ENCODE results near the gene RAI14. TPM values are rescaled to one million over a fixed set of nuclear protein-coding genes. Genes with fewer than 3 reads are reported as not detected.

The RAI14 gene
- total RNA-seq, 2 experiments from 2014 or later: 1.1 to 2.3 TPM

DNA sequence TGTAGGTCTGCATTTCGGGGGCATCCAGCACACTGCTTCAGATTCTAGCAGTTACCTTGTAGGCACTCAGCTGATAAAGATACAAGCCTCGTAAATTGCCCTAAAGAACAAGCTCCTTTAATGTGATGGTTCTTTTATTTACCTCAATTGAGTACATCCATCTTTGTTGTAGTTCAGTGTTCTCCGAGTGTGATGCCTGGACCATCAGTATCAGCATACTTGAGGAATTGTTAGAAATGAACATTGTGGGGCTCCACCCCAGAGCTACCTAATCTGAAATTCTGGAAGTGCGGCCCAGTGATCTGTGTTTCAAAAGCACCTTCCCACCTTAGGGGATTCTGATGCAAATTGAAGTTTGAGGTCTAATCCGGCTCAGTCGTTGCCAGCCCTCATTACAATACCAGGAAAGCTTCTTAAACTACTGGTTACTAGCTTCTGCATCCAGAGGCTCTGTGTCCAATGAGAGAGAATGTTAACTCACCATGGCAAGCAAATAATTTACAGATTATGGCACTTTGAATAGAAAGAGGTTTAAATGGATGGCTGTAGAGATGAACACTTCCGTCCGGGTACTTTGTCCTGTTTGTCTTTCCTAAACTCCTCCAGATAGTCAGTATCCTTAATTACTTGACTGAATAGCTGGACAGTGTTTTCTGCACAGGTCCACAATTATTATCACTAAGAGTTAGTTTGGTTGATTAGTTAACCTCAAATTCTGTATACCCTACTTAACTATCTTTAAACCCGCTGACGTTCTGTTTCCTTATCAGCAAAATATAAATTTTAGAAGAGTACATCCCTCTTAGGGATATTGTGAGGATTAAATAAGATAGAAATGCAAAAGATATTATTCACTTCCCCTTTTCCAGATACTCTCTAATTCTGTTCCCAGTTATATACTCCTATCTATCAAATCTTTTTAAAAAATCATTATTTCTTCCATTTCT is 47.9 kb downstream of the RAI14 start:
- ChIA-PET CTCF (interaction anchor here (1.3 kb wide), 1 partner anchor 181 kb away, joined by 6 read pairs; no protein-coding TSS in a partner anchor), POLR2A (interaction anchor here (1.6 kb wide), 1 partner anchor 11 kb away, joined by 4 read pairs; no protein-coding TSS in a partner anchor)
- Mint-ChIP-seq H3K36me3 (ENCODE audit: low read depth) (no peaks in the 10 kb centered on the region), H3K4me1 (ENCODE audit: low read depth) (no peaks in the 10 kb centered on the region), H3K27me3 (peaks cover 2% of the 10 kb centered on the region), H3K4me3 (no peak overlapping the region), H3K9me3 (no peaks in the 10 kb centered on the region), H3K27ac (no peak overlapping the region)
- intact Hi-C loops (cut with micrococcal nuclease): no loop called here
- ATAC-seq: no peak
- TF ChIP-seq, protein P1, sequence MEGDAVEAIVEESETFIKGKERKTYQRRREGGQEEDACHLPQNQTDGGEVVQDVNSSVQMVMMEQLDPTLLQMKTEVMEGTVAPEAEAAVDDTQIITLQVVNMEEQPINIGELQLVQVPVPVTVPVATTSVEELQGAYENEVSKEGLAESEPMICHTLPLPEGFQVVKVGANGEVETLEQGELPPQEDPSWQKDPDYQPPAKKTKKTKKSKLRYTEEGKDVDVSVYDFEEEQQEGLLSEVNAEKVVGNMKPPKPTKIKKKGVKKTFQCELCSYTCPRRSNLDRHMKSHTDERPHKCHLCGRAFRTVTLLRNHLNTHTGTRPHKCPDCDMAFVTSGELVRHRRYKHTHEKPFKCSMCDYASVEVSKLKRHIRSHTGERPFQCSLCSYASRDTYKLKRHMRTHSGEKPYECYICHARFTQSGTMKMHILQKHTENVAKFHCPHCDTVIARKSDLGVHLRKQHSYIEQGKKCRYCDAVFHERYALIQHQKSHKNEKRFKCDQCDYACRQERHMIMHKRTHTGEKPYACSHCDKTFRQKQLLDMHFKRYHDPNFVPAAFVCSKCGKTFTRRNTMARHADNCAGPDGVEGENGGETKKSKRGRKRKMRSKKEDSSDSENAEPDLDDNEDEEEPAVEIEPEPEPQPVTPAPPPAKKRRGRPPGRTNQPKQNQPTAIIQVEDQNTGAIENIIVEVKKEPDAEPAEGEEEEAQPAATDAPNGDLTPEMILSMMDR (IDR thresholded peaks at IDR 0.05): no peak
- DNase-seq: no peak

DNA sequence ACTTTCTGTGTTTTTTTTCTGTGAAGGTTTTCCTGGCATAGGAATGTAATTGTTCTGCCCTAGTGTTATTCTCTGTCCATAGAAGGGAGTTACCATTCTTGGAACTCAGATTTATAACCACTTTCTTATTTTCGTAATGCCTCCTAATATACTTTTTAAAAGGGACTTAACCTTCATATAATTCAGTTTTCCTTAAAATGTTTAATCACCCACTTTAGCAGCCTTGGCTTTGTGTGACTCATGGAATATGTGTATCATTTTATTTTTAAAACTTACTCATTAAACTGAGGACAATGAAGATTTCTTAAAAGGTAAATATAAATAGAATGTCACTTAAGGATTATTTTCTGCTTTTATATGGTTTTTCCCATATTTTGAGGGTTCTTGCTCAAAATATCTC is 50.0 kb downstream of the RAI14 start:
- CTCF ChIA-PET: no interaction called here
- no peak for ATAC-seq
- intact Hi-C loops (cut with micrococcal nuclease): no loop called here

DNA sequence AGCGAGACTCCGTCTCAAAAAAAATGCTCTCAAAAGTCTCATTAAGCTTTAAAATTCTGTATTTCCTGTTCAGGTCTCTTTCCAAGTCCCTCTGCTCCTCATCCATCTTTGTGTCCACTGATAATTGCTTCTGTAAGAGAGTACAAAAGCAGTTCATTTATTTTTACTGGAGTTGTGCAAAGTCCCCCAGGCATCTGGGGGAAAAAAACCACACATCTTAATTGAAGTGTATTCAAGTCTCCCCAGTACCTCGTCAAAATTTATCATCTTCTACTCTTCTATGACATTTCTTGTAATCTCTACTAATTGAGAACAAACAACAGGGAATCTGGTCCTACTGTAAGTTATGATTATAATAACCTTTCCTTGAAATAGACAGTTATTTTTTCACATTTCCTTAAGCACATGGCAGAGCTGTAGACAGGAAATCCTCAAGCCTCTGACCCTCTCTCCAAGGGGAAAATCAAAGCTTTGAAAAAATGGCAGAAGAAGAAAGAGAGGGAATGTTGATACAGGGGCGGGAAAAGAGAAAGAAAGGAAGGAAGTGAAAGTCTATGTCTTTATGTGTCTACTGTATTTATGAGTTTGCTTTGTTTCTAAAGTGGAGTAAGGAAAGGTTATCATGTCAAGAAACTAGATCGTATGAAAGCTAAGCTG is 51.5 kb downstream of the RAI14 start:
- no peaks in the 10 kb centered on the region for H3K4me1 Mint-ChIP-seq (ENCODE audit: low read depth)
- intact Hi-C loops (cut with micrococcal nuclease): no loop called here
- TF ChIP-seq, protein P1 (IDR thresholded peaks at IDR 0.05): no peak
- no peak for DNase-seq
- H3K4me3 Mint-ChIP-seq: no peak overlapping the region
- H3K36me3 Mint-ChIP-seq (ENCODE audit: low read depth): no peaks in the 10 kb centered on the region
- POLR2A ChIA-PET: no interaction called here
- H3K27me3 Mint-ChIP-seq: peaks cover 2% of the 10 kb centered on the region
- no peaks in the 10 kb centered on the region for H3K9me3 Mint-ChIP-seq
- no peak for ATAC-seq
- CTCF ChIA-PET: no interaction called here
- no peak overlapping the region for H3K27ac Mint-ChIP-seq

More for the DNA sequence above, 50.0 kb downstream of the RAI14 start:
- no peak overlapping the region for H3K27ac Mint-ChIP-seq
- POLR2A ChIA-PET: no interaction called here
- no peaks in the 10 kb centered on the region for H3K9me3 Mint-ChIP-seq
- peaks cover 2% of the 10 kb centered on the region for H3K27me3 Mint-ChIP-seq
- TF ChIP-seq, protein P1 (IDR thresholded peaks at IDR 0.05): no peak
- no peak for DNase-seq
- H3K36me3 Mint-ChIP-seq (ENCODE audit: low read depth): no peaks in the 10 kb centered on the region
- H3K4me3 Mint-ChIP-seq: no peak overlapping the region
- H3K4me1 Mint-ChIP-seq (ENCODE audit: low read depth): no peaks in the 10 kb centered on the region

DNA sequence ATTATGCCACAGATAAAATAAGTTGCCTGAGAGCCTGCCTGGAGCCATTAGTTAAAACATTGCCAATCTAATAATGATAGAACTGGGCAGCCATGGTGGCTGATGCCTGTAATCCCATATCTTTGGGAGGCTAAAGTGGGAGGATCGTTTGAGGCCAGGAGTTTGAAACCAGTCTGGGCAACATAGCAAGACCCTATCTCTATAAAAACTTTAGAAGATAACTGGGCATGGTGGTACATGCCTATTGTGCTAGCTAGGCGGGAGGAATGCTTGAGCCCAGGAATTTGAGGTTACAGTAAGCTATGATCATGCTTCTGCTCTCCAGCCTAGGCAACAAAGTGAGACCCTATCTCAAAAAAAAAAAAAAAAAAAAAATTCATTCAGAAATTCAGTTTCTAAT is 52.6 kb downstream of the RAI14 start:
- Mint-ChIP-seq H3K36me3 (ENCODE audit: low read depth) (no peaks in the 10 kb centered on the region), H3K27ac (no peak overlapping the region), H3K9me3 (no peaks in the 10 kb centered on the region), H3K4me3 (no peak overlapping the region), H3K27me3 (peaks cover 3% of the 10 kb centered on the region), H3K4me1 (ENCODE audit: low read depth) (no peaks in the 10 kb centered on the region)
- CTCF ChIA-PET: no interaction called here
- TF ChIP-seq, protein P1 (IDR thresholded peaks at IDR 0.05): no peak
- ATAC-seq (no peak), DNase-seq (no peak)
- POLR2A ChIA-PET: no interaction called here
- intact Hi-C loops (cut with micrococcal nuclease): no loop called here

Data from activated CD8-positive, alpha-beta T cell treated with anti-CD3 and anti-CD28 coated beads for 36 hours (primary cell).